ENCODE data around the gene GPRC5A.

The GPRC5A gene

GRCh38 chr12:12893438-12893837, 2.1 kb downstream of the GPRC5A start:
- no peak overlapping the region for H3K27ac ChIP-seq (replicated peaks)
- DNase-seq (ENCODE audit: low read depth in 1 of 2, low spot score in 1 of 2): no peak
- H3K27me3 ChIP-seq (ENCODE audit: insufficient read depth, poor library complexity, severe bottlenecking): peaks cover 31% of the 10 kb centered on the region
- no peak overlapping the region for H3K4me3 ChIP-seq (replicated peaks; ENCODE audit: insufficient read depth, low read length)
- TF ChIP-seq POLR2AphosphoS5 (IDR thresholded peaks at IDR 0.05; ENCODE audit: low read depth): no peak
- TF ChIP-seq CTCF (IDR thresholded peaks at IDR 0.05; ENCODE audit: insufficient read depth, low read length): no peak
- TF ChIP-seq REST (IDR thresholded peaks at IDR 0.05; ENCODE audit: insufficient replicate concordance, low read depth): no peak
- TF ChIP-seq GABPA (IDR thresholded peaks at IDR 0.05; ENCODE audit: low read depth): no peak
- TF ChIP-seq SPI1 (IDR thresholded peaks at IDR 0.05; ENCODE audit: borderline replicate concordance, low read depth): no peak

- Histone ChIP-seq H3K27me3 (ENCODE audit: insufficient read depth, poor library complexity, severe bottlenecking) (peaks cover 15% of the 10 kb centered on the region), H3K4me3 (replicated peaks; ENCODE audit: insufficient read depth, low read length) (no peak overlapping the region), H3K27ac (replicated peaks) (no peak overlapping the region)
- TF ChIP-seq GABPA (IDR thresholded peaks at IDR 0.05; ENCODE audit: low read depth) (no peak), REST (IDR thresholded peaks at IDR 0.05; ENCODE audit: insufficient replicate concordance, low read depth) (no peak), SPI1 (IDR thresholded peaks at IDR 0.05; ENCODE audit: borderline replicate concordance, low read depth) (no peak), CTCF (IDR thresholded peaks at IDR 0.05; ENCODE audit: insufficient read depth, low read length) (no peak), POLR2AphosphoS5 (IDR thresholded peaks at IDR 0.05; ENCODE audit: low read depth) (no peak)
- no peak for DNase-seq (ENCODE audit: low read depth in 1 of 2, low spot score in 1 of 2)
These were observed 4.9 kb downstream of the GPRC5A start for GRCh38 chr12:12896260-12896659.

- peaks cover 7% of the 10 kb centered on the region for H3K27me3 ChIP-seq (ENCODE audit: insufficient read depth, poor library complexity, severe bottlenecking)
- no peak overlapping the region for H3K4me3 ChIP-seq (replicated peaks; ENCODE audit: insufficient read depth, low read length)
- TF ChIP-seq SPI1 (IDR thresholded peaks at IDR 0.05; ENCODE audit: borderline replicate concordance, low read depth) (no peak), GABPA (IDR thresholded peaks at IDR 0.05; ENCODE audit: low read depth) (no peak), POLR2AphosphoS5 (IDR thresholded peaks at IDR 0.05; ENCODE audit: low read depth) (no peak), CTCF (IDR thresholded peaks at IDR 0.05; ENCODE audit: insufficient read depth, low read length) (no peak), REST (IDR thresholded peaks at IDR 0.05; ENCODE audit: insufficient replicate concordance, low read depth) (no peak)
- DNase-seq (ENCODE audit: low read depth in 1 of 2, low spot score in 1 of 2): no peak
- H3K27ac ChIP-seq (replicated peaks): no peak overlapping the region
These were observed 5.9 kb downstream of the GPRC5A start for GRCh38 chr12:12897302-12897701.

All from HL-60 (cell line).